Glomerular visceral epithelial cell (primary cell): Measurements from ENCODE around the gene SASH1.

Source experiments
- DNase-seq: peaks from one replicate; pipeline ENCODE4 v3.0.0-alpha.2; 2016; ENCODE audit errors: extremely low spot score

The SASH1 gene

GRCh38 chr6:148495029-148495428, 152.4 kb downstream of the SASH1 start:
- no peak for DNase-seq

GRCh38 chr6:148497257-148497656, 154.6 kb downstream of the SASH1 start:
- no peak for DNase-seq

- no peak for DNase-seq
Measured at GRCh38 chr6:148497717-148498116, 155.1 kb downstream of the SASH1 start.

- no peak for DNase-seq
Measured at GRCh38 chr6:148500402-148500801, 157.8 kb downstream of the SASH1 start.

GRCh38 chr6:148501178-148501590, 158.5 kb downstream of the SASH1 start:
- DNase-seq: peak; percentile 84

- DNase-seq: no peak
Measured at GRCh38 chr6:148502083-148502772, 159.6 kb downstream of the SASH1 start.

- DNase-seq: no peak
Measured at GRCh38 chr6:148502773-148503135, 160.1 kb downstream of the SASH1 start.

- DNase-seq: no peak
Measured at GRCh38 chr6:148503703-148504102, 161.1 kb downstream of the SASH1 start.

GRCh38 chr6:148507774-148508173, 165.1 kb downstream of the SASH1 start:
- no peak for DNase-seq

GRCh38 chr6:148508401-148509041, 165.9 kb downstream of the SASH1 start:
- DNase-seq: peak; percentile 57

GRCh38 chr6:148509119-148509799, 166.6 kb downstream of the SASH1 start:
- peak; percentile 37 for DNase-seq

GRCh38 chr6:148509800-148510581, 167.4 kb downstream of the SASH1 start:
- peak; percentile 85 for DNase-seq

GRCh38 chr6:148513145-148514071, 170.8 kb downstream of the SASH1 start:
- no peak for DNase-seq

GRCh38 chr6:148514091-148514845, 171.6 kb downstream of the SASH1 start:
- DNase-seq: no peak

- DNase-seq: no peak
Measured at GRCh38 chr6:148516217-148516616, 173.6 kb downstream of the SASH1 start.

- DNase-seq: no peak
Measured at GRCh38 chr6:148516617-148517016, 174.0 kb downstream of the SASH1 start.

GRCh38 chr6:148517470-148517869, 174.8 kb downstream of the SASH1 start:
- no peak for DNase-seq

GRCh38 chr6:148518511-148519156, 176.0 kb downstream of the SASH1 start:
- no peak for DNase-seq

- DNase-seq: peak; percentile 83
Measured at GRCh38 chr6:148520109-148520841, 177.6 kb downstream of the SASH1 start.
